Kidney glomerular epithelial cell (primary cell): ENCODE measurements around the gene ANO4.

Experiments
- DNase-seq: peaks from one replicate; lab custom pipeline; 2025; lab: John Stamatoyannopoulos, UW

ANO4 gene

GRCh38 chr12:100951756-100952155 is 157.2 kb downstream of the ANO4 start:
- DNase-seq: no peak

- no peak for DNase-seq
Measured at GRCh38 chr12:100953217-100953616, 158.6 kb downstream of the ANO4 start.

- no peak for DNase-seq
Measured at GRCh38 chr12:100953677-100954076, 159.1 kb downstream of the ANO4 start.

- no peak for DNase-seq
Measured at GRCh38 chr12:100954118-100954517, 159.5 kb downstream of the ANO4 start.

- peak; percentile 70 for DNase-seq
Measured at GRCh38 chr12:100955139-100955538, 160.6 kb downstream of the ANO4 start.

GRCh38 chr12:100956311-100956852 is 161.8 kb downstream of the ANO4 start:
- DNase-seq: no peak

GRCh38 chr12:100959481-100959880 is 164.9 kb downstream of the ANO4 start:
- DNase-seq: peak; percentile 45

- no peak for DNase-seq
Measured at GRCh38 chr12:100962086-100962712, 167.6 kb downstream of the ANO4 start.

GRCh38 chr12:100963381-100963780 is 168.8 kb downstream of the ANO4 start:
- no peak for DNase-seq

- DNase-seq: no peak
Measured at GRCh38 chr12:100964028-100964427, 169.5 kb downstream of the ANO4 start.

- no peak for DNase-seq
Measured at GRCh38 chr12:100967189-100967588, 172.6 kb downstream of the ANO4 start.

GRCh38 chr12:100970894-100971293 is 176.3 kb downstream of the ANO4 start:
- DNase-seq: no peak

GRCh38 chr12:100972121-100972520 is 177.5 kb downstream of the ANO4 start:
- no peak for DNase-seq

GRCh38 chr12:100974341-100974740 is 179.8 kb downstream of the ANO4 start:
- DNase-seq: no peak

- DNase-seq: no peak
Measured at GRCh38 chr12:100974747-100975146, 180.2 kb downstream of the ANO4 start.

- no peak for DNase-seq
Measured at GRCh38 chr12:100976735-100977134, 182.2 kb downstream of the ANO4 start.

- DNase-seq: no peak
Measured at GRCh38 chr12:100980856-100981255, 186.3 kb downstream of the ANO4 start.

- DNase-seq: no peak
Measured at GRCh38 chr12:100982511-100983183, 188.1 kb downstream of the ANO4 start.

- no peak for DNase-seq
Measured at GRCh38 chr12:100984796-100985195, 190.2 kb downstream of the ANO4 start.

GRCh38 chr12:100986595-100987547 is 192.3 kb downstream of the ANO4 start:
- DNase-seq: no peak

- peak; percentile 89 for DNase-seq
Measured at GRCh38 chr12:100987552-100988521, 193.3 kb downstream of the ANO4 start.
